Liver (tissue), 9 donors: ENCODE results near the gene CLPSL1. TPM values are rescaled to one million over a fixed set of nuclear protein-coding genes. Genes with fewer than 3 reads are reported as not detected.

Experiments used
- DNase-seq: peaks from one replicate; pipeline ENCODE4 v3.0.0-alpha.2; 2017; ENCODE audit warnings: low spot score
- H3K27ac ChIP-seq, 2 donors: one replicate each; pipeline ENCODE4 v1.7.0; 2013; ENCODE audit warnings: inconsistent platforms in 2 of 2, low read length in 2 of 2, control low read depth in 1 of 2, low read depth in 1 of 2, mild to moderate bottlenecking in 1 of 2
- H3K27me3 ChIP-seq, 4 donors: one replicate each; pipeline versions ENCODE4 v1.6.1 to v1.7.0; 2013; ENCODE audit warnings: low read length in 3 of 4, inconsistent platforms in 1 of 4, mild to moderate bottlenecking in 1 of 4, moderate library complexity in 1 of 4; ENCODE audit not compliant: control insufficient read depth in 4 of 4, insufficient read depth in 4 of 4
- H3K36me3 ChIP-seq, 4 donors: one replicate each; pipeline versions ENCODE4 v1.6.1 to v1.7.0; 2013; ENCODE audit warnings: low read length in 3 of 4, mild to moderate bottlenecking in 3 of 4, low read depth in 1 of 4, moderate library complexity in 1 of 4; ENCODE audit not compliant: control insufficient read depth in 4 of 4, insufficient read depth in 3 of 4
- H3K4me1 ChIP-seq, 4 donors: one replicate each; pipeline versions ENCODE4 v1.6.1 to v1.7.0; 2013; ENCODE audit warnings: low read length in 3 of 4, mild to moderate bottlenecking in 3 of 4, moderate library complexity in 1 of 4; ENCODE audit not compliant: control insufficient read depth in 4 of 4, insufficient read depth in 4 of 4
- H3K4me3 ChIP-seq, 3 donors: one replicate each; pipeline versions ENCODE4 v1.6.1 to v1.7.0; 2013; ENCODE audit warnings: low read length in 3 of 3, control low read depth in 1 of 3, low read depth in 1 of 3, mild to moderate bottlenecking in 1 of 3
- H3K9ac ChIP-seq, 2 donors: one replicate each; pipeline ENCODE4 v1.7.0; 2013; ENCODE audit warnings: low read length in 2 of 2, mild to moderate bottlenecking in 2 of 2, moderate library complexity in 2 of 2, control low read depth in 1 of 2, low read depth in 1 of 2
- H3K9me3 ChIP-seq, 4 donors: one replicate each; pipeline versions ENCODE4 v1.6.1 to v1.7.0; 2013; ENCODE audit warnings: low read length in 3 of 4; ENCODE audit not compliant: control insufficient read depth in 4 of 4
- CTCF ChIP-seq: fragments of 150-350 bp; IDR thresholded peaks from 2 replicates; pipeline ENCODE4 v1.5.1; 2017; ENCODE audit warnings: improper control_type of control experiment, low read depth, low read length; ENCODE audit not compliant: missing input control
- EGR1 ChIP-seq, 2 donors: IDR thresholded peaks; 2 replicates each; pipeline ENCODE4 v1.6.1; 2016 to 2018; ENCODE audit warnings: antibody characterized with exemption in 2 of 2, low read depth in 2 of 2
- FOXA1 ChIP-seq: IDR thresholded peaks from 2 replicates; pipeline ENCODE4 v1.6.1; 2016; ENCODE audit warnings: antibody characterized with exemption
- FOXA2 ChIP-seq: IDR thresholded peaks from 2 replicates; pipeline ENCODE4 v1.6.1; 2016; ENCODE audit warnings: antibody characterized with exemption
- GABPA ChIP-seq, 2 donors: IDR thresholded peaks in 1 of 2; conservative IDR thresholded peaks in 1 of 2; 2 replicates each; pipeline ENCODE4 v1.6.1; 2016; ENCODE audit warnings: antibody characterized with exemption in 2 of 2, mild to moderate bottlenecking in 1 of 2, moderate library complexity in 1 of 2
- HNF4A ChIP-seq, 2 donors: conservative IDR thresholded peaks; 2 replicates each; pipeline ENCODE4 v1.6.1; 2016; ENCODE audit warnings: antibody characterized with exemption in 2 of 2, mild to moderate bottlenecking in 2 of 2
- HNF4G ChIP-seq: IDR thresholded peaks from 2 replicates; pipeline ENCODE4 v1.6.1; 2016; ENCODE audit warnings: antibody characterized with exemption
- JUND ChIP-seq, 2 donors: IDR thresholded peaks; 2 replicates each; pipeline ENCODE4 v1.6.1; 2016; ENCODE audit warnings: antibody characterized with exemption in 2 of 2
- NR2F2 ChIP-seq: IDR thresholded peaks from 2 replicates; pipeline ENCODE4 v1.6.1; 2016; ENCODE audit warnings: antibody characterized with exemption
- RAD21 ChIP-seq, 2 donors: IDR thresholded peaks; 2 replicates each; pipeline ENCODE4 v1.6.1; 2016; ENCODE audit warnings: antibody characterized with exemption in 2 of 2, mild to moderate bottlenecking in 2 of 2
- TAF1 ChIP-seq: conservative IDR thresholded peaks from 2 replicates; pipeline ENCODE4 v1.6.1; 2016; ENCODE audit warnings: antibody characterized with exemption, mild to moderate bottlenecking
- YY1 ChIP-seq: IDR thresholded peaks from 2 replicates; pipeline ENCODE4 v1.6.1; 2016; ENCODE audit warnings: antibody characterized with exemption, mild to moderate bottlenecking
- WGBS: extraction: QIAGEN DNeasy Blood & Tissue Kit; methylation state at CpG from one replicate; pipeline ENCODE4 v1.1.7; 2013; 5-methylcytosine and 5-hydroxymethylcytosine counted together
- polyA plus RNA-seq, 2 donors: library from polyadenylated mRNA; stranded (reverse) in 1 of 2; unstranded in 1 of 2; fragments of 200-250 nt in 1 of 2; fragments of >200 nt in 1 of 2; fragmentation: Nextera tagmentation in 1 of 2; extraction: Ambion mirVana in 1 of 2; gene quantifications; one replicate each; pipeline versions ENCODE4 v1.2.1 to v1.2.3, GENCODE V29; 2013 to 2015
- total RNA-seq, 2 donors: library from RNA; depleted of rRNA; stranded (reverse); fragments of >200 nt; gene quantifications; one replicate each; pipeline ENCODE4 v1.2.3, GENCODE V29; 2014
- TF ChIP-seq, protein P1 (sequence below): IDR thresholded peaks from 2 replicates; pipeline ENCODE4 v1.6.1; 2016; ENCODE audit warnings: antibody characterized with exemption
- TF ChIP-seq, protein P2 (sequence below): IDR thresholded peaks from 2 replicates; pipeline ENCODE4 v1.6.1; 2016; ENCODE audit warnings: antibody characterized with exemption
- TF ChIP-seq, protein P3 (sequence below): IDR thresholded peaks from 2 replicates; pipeline ENCODE4 v1.6.1; 2016; ENCODE audit warnings: antibody characterized with exemption, mild to moderate bottlenecking
- donor health status: healthy.
- donor health status: healthy.
- donor health status: healthy.
- donor health status: healthy.
- donor health status: healthy.

Gene CLPSL1
- total and polyA plus RNA-seq, 4 donors = not detected

GRCh38 chr6:35755278-35755924 lies 25.4 kb upstream of the CLPSL1 start:
- H3K27ac ChIP-seq = no peak overlapping the region
- no peaks in the 10 kb centered on the region for H3K27me3 ChIP-seq
- WGBS = 68% methylated on average over 3 of the region's 3 CpGs
- no peak for DNase-seq
- no peaks in the 10 kb centered on the region for H3K9me3 ChIP-seq
- no peak overlapping the region for H3K4me3 ChIP-seq
- H3K36me3 ChIP-seq = no peaks in the 10 kb centered on the region
- no peak for TF ChIP-seq NR2F2
- TF ChIP-seq TAF1 = no peak
- H3K9ac ChIP-seq = no peak overlapping the region
- H3K4me1 ChIP-seq = no peaks in the 10 kb centered on the region

- TF ChIP-seq RAD21 (IDR thresholded peaks at IDR 0.05) = peak; percentile 50 to 78
- TF ChIP-seq CTCF = peak; percentile 35
- TF ChIP-seq YY1 = no peak
- no peak for TF ChIP-seq EGR1 (IDR thresholded peaks at IDR 0.05; ENCODE audit: low read depth in 2 of 2)
- no peak for TF ChIP-seq NR2F2
- TF ChIP-seq, protein P1, sequence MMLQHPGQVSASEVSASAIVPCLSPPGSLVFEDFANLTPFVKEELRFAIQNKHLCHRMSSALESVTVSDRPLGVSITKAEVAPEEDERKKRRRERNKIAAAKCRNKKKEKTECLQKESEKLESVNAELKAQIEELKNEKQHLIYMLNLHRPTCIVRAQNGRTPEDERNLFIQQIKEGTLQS = no peak
- TF ChIP-seq HNF4A (conservative IDR thresholded peaks at IDR 0.05) = no peak
- TF ChIP-seq FOXA2 = no peak
- TF ChIP-seq FOXA1 = no peak
- H3K4me1 ChIP-seq = no peaks in the 10 kb centered on the region
- DNase-seq = no peak
- WGBS = 55% methylated on average over 10 of the region's 10 CpGs
- H3K27ac ChIP-seq = no peak overlapping the region
- H3K9ac ChIP-seq = no peak overlapping the region
- H3K9me3 ChIP-seq = no peaks in the 10 kb centered on the region
- H3K36me3 ChIP-seq = no peaks in the 10 kb centered on the region
- no peaks in the 10 kb centered on the region for H3K27me3 ChIP-seq
- no peak overlapping the region for H3K4me3 ChIP-seq
These were observed 23.2 kb upstream of the CLPSL1 start for GRCh38 chr6:35757456-35758123.

DNA sequence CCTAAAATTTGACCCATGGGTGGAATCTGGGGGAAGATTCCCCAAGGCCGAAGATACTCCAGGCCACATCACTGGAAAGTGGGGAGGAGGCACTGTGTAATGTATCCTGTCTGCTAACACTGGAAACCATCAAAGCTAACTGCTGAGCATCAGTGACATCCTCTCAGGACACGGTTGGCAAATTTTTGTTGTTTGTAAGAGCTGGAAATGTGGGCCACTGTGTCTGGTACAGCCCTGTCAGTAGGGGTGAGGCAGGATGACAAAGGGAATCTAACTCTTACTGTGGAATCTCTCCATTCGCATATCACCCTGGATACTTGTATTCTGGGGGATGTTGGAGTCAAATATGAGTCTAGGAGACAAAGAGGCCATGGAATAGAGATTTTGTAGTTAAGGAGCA lies 21.4 kb upstream of the CLPSL1 start:
- no peak for TF ChIP-seq NR2F2
- TF ChIP-seq FOXA1 = no peak
- TF ChIP-seq, protein P2, sequence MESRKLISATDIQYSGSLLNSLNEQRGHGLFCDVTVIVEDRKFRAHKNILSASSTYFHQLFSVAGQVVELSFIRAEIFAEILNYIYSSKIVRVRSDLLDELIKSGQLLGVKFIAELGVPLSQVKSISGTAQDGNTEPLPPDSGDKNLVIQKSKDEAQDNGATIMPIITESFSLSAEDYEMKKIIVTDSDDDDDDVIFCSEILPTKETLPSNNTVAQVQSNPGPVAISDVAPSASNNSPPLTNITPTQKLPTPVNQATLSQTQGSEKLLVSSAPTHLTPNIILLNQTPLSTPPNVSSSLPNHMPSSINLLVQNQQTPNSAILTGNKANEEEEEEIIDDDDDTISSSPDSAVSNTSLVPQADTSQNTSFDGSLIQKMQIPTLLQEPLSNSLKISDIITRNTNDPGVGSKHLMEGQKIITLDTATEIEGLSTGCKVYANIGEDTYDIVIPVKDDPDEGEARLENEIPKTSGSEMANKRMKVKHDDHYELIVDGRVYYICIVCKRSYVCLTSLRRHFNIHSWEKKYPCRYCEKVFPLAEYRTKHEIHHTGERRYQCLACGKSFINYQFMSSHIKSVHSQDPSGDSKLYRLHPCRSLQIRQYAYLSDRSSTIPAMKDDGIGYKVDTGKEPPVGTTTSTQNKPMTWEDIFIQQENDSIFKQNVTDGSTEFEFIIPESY = no peak
- TF ChIP-seq FOXA2 = no peak
- no peak for TF ChIP-seq GABPA (IDR thresholded peaks at IDR 0.05 in 1 of 2, conservative IDR thresholded peaks at IDR 0.05 in 1 of 2)
- TF ChIP-seq, protein P3, sequence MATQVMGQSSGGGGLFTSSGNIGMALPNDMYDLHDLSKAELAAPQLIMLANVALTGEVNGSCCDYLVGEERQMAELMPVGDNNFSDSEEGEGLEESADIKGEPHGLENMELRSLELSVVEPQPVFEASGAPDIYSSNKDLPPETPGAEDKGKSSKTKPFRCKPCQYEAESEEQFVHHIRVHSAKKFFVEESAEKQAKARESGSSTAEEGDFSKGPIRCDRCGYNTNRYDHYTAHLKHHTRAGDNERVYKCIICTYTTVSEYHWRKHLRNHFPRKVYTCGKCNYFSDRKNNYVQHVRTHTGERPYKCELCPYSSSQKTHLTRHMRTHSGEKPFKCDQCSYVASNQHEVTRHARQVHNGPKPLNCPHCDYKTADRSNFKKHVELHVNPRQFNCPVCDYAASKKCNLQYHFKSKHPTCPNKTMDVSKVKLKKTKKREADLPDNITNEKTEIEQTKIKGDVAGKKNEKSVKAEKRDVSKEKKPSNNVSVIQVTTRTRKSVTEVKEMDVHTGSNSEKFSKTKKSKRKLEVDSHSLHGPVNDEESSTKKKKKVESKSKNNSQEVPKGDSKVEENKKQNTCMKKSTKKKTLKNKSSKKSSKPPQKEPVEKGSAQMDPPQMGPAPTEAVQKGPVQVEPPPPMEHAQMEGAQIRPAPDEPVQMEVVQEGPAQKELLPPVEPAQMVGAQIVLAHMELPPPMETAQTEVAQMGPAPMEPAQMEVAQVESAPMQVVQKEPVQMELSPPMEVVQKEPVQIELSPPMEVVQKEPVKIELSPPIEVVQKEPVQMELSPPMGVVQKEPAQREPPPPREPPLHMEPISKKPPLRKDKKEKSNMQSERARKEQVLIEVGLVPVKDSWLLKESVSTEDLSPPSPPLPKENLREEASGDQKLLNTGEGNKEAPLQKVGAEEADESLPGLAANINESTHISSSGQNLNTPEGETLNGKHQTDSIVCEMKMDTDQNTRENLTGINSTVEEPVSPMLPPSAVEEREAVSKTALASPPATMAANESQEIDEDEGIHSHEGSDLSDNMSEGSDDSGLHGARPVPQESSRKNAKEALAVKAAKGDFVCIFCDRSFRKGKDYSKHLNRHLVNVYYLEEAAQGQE = no peak
- no peak for TF ChIP-seq JUND (IDR thresholded peaks at IDR 0.05)
- no peak for TF ChIP-seq RAD21 (IDR thresholded peaks at IDR 0.05)
- no peak for TF ChIP-seq HNF4G
- 83% methylated on average over 3 of the region's 3 CpGs for WGBS
- Histone ChIP-seq H3K4me3 (no peak overlapping the region), H3K27ac (no peak overlapping the region), H3K36me3 (no peaks in the 10 kb centered on the region), H3K27me3 (peaks cover 0 to 5% (median 3%) of the 10 kb centered on the region in 4 donors), H3K4me1 (no peaks in the 10 kb centered on the region), H3K9ac (no peak overlapping the region), H3K9me3 (no peaks in the 10 kb centered on the region)
- no peak for DNase-seq
